ENCODE data around the gene MTF2.

DNA sequence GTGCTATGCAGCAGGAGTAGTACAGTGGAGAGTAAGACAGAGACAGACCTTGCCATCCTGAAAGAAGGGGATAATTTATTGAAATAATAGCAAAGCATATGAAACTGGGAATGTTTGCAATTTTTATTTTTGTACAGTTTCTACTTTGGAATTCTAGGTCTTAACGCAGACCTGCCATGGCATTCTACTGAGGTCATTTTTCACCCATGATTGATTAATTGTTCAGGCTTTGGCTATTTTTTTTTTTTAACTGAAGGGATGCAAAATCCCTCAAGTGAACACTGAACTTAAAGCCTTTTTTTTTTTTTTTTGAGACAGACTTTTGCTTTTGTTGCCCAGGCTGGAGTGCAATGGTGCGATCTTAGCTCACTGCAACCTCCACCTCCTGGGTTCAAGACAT lies 27.1 kb downstream of the MTF2 start:
- TF ChIP-seq GATA3 (IDR thresholded peaks at IDR 0.05; ENCODE audit: low read depth, low read length) (no peak), GATA2 (IDR thresholded peaks at IDR 0.05; ENCODE audit: low read depth, low read length) (no peak)
